Progenitor cell of endocrine pancreas (in vitro differentiated cells): ENCODE measurements around the gene MMP23B. TPM values are rescaled to one million over a fixed set of nuclear protein-coding genes. Genes with fewer than 3 reads are reported as not detected.
A peak's percentile ranks its signal among the peaks of the same experiment; 100 is the strongest.

Experiments
- DNase-seq: peaks from one replicate; pipeline ENCODE4 v3.0.0; 2021; ENCODE audit warnings: low spot score; ENCODE audit not compliant: unreplicated experiment
- H3K27ac Mint-ChIP-seq: 2 replicates; pipeline ENCODE4 v1.8.0; 2021; ENCODE audit warnings: mild to moderate bottlenecking, moderate library complexity, mixed read lengths
- H3K27me3 Mint-ChIP-seq: 2 replicates; pipeline ENCODE4 v1.8.0; 2021; ENCODE audit warnings: mixed read lengths
- H3K36me3 Mint-ChIP-seq: 2 replicates; pipeline ENCODE4 v1.8.0; 2022; ENCODE audit warnings: mixed read lengths; ENCODE audit not compliant: insufficient read depth
- H3K4me1 Mint-ChIP-seq: 2 replicates; pipeline ENCODE4 v1.8.0; 2021; ENCODE audit warnings: low read depth, mixed read lengths
- H3K4me3 Mint-ChIP-seq: 2 replicates; pipeline ENCODE4 v1.8.0; 2021; ENCODE audit warnings: low read depth, mild to moderate bottlenecking, moderate library complexity, mixed read lengths
- H3K9me3 Mint-ChIP-seq: 2 replicates; pipeline ENCODE4 v1.8.0; 2021; ENCODE audit warnings: low read depth, mixed read lengths
- total RNA-seq: library from RNA; stranded (reverse); gene quantifications from 2 replicates; pipeline ENCODE4 v1.2.1, GENCODE V29; 2021
- TF ChIP-seq, protein P1 (sequence below): fragments of 200-600 bp; sonication (generic); IDR thresholded peaks from one replicate; pipeline ENCODE4 v1.5.0; 2021; ENCODE audit warnings: antibody characterized with exemption, mild to moderate bottlenecking; ENCODE audit not compliant: unreplicated experiment

The MMP23B gene
- total RNA-seq, 1 donor from 2014 or later, result 4.4 TPM

DNA sequence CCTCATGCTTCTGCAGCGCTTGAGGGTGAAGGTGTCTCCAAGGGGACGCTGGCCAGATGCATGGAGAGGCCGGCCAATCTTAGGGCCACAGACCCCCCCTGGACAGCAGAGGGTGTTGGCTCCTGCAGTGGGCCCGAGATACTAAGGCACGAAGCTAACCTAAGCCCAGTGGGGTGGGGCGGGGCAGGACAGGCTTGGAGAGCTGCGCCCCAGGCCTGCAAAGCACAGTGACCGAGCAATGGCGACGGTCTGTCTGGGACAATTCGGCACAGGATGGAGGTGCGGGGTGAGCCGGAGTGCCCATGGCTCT lies 33.3 kb upstream of the MMP23B start:
- H3K4me1 Mint-ChIP-seq, result peaks cover 3% of the 10 kb centered on the region
- no peaks in the 10 kb centered on the region for H3K9me3 Mint-ChIP-seq
- peak overlapping the region; percentile 85 for H3K27ac Mint-ChIP-seq
- H3K4me3 Mint-ChIP-seq, result peak overlapping the region; percentile 72
- H3K36me3 Mint-ChIP-seq, result no peaks in the 10 kb centered on the region
- H3K27me3 Mint-ChIP-seq, result peaks cover 39% of the 10 kb centered on the region
- DNase-seq, result no peak
- TF ChIP-seq, protein P1, sequence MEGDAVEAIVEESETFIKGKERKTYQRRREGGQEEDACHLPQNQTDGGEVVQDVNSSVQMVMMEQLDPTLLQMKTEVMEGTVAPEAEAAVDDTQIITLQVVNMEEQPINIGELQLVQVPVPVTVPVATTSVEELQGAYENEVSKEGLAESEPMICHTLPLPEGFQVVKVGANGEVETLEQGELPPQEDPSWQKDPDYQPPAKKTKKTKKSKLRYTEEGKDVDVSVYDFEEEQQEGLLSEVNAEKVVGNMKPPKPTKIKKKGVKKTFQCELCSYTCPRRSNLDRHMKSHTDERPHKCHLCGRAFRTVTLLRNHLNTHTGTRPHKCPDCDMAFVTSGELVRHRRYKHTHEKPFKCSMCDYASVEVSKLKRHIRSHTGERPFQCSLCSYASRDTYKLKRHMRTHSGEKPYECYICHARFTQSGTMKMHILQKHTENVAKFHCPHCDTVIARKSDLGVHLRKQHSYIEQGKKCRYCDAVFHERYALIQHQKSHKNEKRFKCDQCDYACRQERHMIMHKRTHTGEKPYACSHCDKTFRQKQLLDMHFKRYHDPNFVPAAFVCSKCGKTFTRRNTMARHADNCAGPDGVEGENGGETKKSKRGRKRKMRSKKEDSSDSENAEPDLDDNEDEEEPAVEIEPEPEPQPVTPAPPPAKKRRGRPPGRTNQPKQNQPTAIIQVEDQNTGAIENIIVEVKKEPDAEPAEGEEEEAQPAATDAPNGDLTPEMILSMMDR, result no peak

- H3K27me3 Mint-ChIP-seq, result peaks cover 43% of the 10 kb centered on the region
- H3K4me3 Mint-ChIP-seq, result peak overlapping the region; percentile 72
- DNase-seq, result no peak
Observed at GRCh38 chr1:1599030-1599934, 32.7 kb upstream of the MMP23B start.

DNA sequence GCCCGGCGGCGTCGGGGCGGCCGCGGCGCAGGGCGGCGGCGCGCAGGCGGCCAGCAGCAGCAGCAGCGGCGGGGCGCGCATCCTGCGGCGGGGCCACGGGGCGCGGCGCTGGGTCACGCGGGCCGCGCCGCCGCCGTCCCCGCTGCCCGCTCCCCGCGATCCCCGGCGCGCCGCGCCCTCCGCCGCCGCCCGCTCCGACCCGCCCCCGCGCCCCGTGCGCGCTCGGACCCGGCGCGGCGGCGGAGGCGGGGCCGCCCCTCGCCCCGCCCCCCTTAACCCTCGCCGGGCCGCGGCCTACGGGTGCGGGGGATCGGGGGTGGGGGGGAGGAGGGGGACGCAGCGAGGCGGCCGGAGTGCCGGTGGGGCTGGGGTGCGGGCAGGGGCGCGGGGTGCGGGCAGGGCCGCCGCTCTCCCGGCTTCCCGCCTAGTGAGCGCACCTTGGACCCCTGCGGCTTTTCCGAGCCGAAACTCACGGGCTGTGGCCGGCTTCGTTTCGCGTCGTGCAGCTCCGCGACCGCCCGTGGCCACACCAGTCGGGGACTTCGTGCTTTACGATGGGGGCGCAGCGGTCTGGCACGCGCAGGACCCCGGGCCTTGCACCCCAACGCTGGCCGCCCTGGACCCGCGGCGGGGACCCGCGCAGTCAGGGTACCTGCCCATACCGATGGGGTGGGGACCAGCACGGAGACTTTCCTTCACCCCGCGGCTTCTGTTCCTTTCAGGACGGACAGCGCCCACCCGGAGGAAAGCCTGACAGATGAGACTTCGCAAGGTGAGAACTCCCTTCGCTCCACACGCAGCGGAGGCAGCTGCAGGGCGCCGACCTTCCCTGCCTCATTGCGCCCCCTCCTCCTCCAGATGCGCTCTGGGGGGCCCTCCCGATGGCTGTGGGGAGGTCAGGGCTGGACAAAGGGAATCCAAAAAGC lies 31.8 kb upstream of the MMP23B start, which contains the start of gene FNDC10:
Gene FNDC10 (minus strand): TSS at position 201 of the 926 bp plus-strand sequence. CDS start 120 bp downstream, at position 81.
- peaks cover 47% of the 10 kb centered on the region for H3K27me3 Mint-ChIP-seq
- no peaks in the 10 kb centered on the region for H3K36me3 Mint-ChIP-seq
- H3K4me1 Mint-ChIP-seq, result peaks cover 3% of the 10 kb centered on the region
- peak within 1 kb of the TSS; percentile 72 for H3K4me3 Mint-ChIP-seq
- no peak for DNase-seq
- TF ChIP-seq, protein P1, result no peak
- H3K27ac Mint-ChIP-seq, result peak within 1 kb of the TSS; percentile 85
- no peaks in the 10 kb centered on the region for H3K9me3 Mint-ChIP-seq

More at GRCh38 chr1:1599030-1599934, 32.7 kb upstream of the MMP23B start:
- H3K27ac Mint-ChIP-seq, result peak overlapping the region; percentile 85
- peaks cover 3% of the 10 kb centered on the region for H3K4me1 Mint-ChIP-seq
- TF ChIP-seq, protein P1, result peak; percentile 33
- H3K9me3 Mint-ChIP-seq, result no peaks in the 10 kb centered on the region
- no peaks in the 10 kb centered on the region for H3K36me3 Mint-ChIP-seq

DNA sequence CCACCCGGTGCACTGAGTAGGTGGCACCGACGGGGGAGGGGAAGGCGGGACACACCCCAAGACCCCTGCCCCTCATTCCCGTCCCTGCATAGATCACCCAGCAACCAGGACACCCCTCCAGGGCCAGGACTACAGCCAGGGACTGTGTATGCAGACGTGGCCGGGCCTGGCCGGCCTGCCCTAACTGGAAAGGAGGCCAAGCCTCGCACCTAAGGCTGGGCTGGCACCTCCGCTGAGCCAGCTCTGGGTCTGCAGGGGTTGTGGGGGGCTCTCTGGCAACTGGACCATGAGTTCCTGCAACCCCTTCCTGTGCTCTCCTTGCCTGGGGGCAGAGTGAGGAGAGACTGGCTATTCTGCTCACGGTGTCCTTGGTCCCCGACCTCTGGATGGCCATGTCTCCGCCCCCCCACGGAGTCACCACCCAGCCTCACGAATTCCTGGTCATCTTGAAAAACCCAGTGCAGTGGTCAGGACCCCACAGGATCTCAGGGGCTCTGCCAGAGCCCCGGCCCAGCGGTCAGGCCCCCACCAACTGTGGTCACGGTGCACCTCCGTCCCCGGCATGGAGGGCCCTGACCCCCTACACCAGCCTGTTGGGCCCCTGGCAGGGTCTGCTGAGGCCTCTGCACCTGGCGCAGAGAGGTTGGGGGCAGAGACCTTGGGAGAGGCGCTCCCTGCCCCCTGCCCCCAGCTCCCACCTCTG lies 31.0 kb upstream of the MMP23B start:
- H3K4me1 Mint-ChIP-seq, result peaks cover 3% of the 10 kb centered on the region

More for the DNA sequence above, 31.0 kb upstream of the MMP23B start:
- no peak overlapping the region for H3K27ac Mint-ChIP-seq
- no peak for DNase-seq
- H3K9me3 Mint-ChIP-seq, result no peaks in the 10 kb centered on the region
- peaks cover 47% of the 10 kb centered on the region for H3K27me3 Mint-ChIP-seq
- peak overlapping the region; percentile 55 for H3K4me3 Mint-ChIP-seq
- H3K36me3 Mint-ChIP-seq, result no peaks in the 10 kb centered on the region
- TF ChIP-seq, protein P1, result no peak
